Measurements from ENCODE around the gene ACTR5. TPM values are rescaled to one million over a fixed set of nuclear protein-coding genes. Genes with fewer than 3 reads are reported as not detected.

Gene ACTR5
- total and polyA plus RNA-seq, 2 of the 13 experiments (the other 11 are each of a cell fraction or from before 2014, with no cell fraction given) = 19.5 to 20.5 TPM

- TF ChIP-seq, protein P1, sequence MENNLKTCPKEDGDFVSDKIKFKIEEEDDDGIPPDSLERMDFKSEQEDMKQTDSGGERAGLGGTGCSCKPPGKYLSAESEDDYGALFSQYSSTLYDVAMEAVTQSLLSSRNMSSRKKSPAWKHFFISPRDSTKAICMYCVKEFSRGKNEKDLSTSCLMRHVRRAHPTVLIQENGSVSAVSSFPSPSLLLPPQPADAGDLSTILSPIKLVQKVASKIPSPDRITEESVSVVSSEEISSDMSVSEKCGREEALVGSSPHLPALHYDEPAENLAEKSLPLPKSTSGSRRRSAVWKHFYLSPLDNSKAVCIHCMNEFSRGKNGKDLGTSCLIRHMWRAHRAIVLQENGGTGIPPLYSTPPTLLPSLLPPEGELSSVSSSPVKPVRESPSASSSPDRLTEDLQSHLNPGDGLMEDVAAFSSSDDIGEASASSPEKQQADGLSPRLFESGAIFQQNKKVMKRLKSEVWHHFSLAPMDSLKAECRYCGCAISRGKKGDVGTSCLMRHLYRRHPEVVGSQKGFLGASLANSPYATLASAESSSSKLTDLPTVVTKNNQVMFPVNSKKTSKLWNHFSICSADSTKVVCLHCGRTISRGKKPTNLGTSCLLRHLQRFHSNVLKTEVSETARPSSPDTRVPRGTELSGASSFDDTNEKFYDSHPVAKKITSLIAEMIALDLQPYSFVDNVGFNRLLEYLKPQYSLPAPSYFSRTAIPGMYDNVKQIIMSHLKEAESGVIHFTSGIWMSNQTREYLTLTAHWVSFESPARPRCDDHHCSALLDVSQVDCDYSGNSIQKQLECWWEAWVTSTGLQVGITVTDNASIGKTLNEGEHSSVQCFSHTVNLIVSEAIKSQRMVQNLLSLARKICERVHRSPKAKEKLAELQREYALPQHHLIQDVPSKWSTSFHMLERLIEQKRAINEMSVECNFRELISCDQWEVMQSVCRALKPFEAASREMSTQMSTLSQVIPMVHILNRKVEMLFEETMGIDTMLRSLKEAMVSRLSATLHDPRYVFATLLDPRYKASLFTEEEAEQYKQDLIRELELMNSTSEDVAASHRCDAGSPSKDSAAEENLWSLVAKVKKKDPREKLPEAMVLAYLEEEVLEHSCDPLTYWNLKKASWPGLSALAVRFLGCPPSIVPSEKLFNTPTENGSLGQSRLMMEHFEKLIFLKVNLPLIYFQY (CRISPR knock-in tag; IDR thresholded peaks at IDR 0.05; ENCODE audit: borderline replicate concordance) = 0 out of 2 replicates have a peak, but pooled peaks have one; percentile 75
- TF ChIP-seq SIX4 (CRISPR knock-in tag; IDR thresholded peaks at IDR 0.05) = no peak
- TF ChIP-seq PAWR (CRISPR knock-in tag; IDR thresholded peaks at IDR 0.05; ENCODE audit: borderline replicate concordance) = no peak
- TF ChIP-seq SMAD3 (CRISPR knock-in tag; IDR thresholded peaks at IDR 0.05) = 0 out of 2 replicates have a peak, but pooled peaks have one; percentile 28
- TF ChIP-seq ZNF121 (CRISPR knock-in tag; IDR thresholded peaks at IDR 0.05) = no peak
- no peak for TF ChIP-seq POGZ (CRISPR knock-in tag; IDR thresholded peaks at IDR 0.05)
- TF ChIP-seq ZFP90 (CRISPR knock-in tag; IDR thresholded peaks at IDR 0.05; ENCODE audit: borderline replicate concordance) = peak; percentile 44; the same call in 1 of the 2 replicates
These were observed 17.1 kb upstream of the ACTR5 start (continued) for GRCh38 chr20:38730989-38731737.

DNA sequence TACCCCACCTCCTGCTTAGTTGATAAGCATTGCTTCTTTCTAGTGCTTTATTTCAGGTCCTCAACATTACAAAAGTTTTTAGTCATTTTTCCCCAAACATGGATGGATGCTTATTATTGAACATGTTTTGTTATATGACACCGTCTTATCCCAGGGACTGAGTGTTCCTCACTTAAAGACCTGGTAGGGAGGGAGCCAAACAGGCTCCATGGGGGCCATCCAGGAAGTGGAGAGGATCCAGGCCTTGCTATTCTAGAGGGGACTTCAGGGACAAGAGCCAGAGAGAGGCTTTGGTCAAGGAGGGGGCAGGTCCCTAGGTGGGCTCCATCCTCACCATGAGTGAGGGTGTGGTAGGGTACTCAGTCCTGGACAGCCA lies 16.5 kb upstream of the ACTR5 start:
- no peak for FAIRE-seq
- H3K9ac ChIP-seq (ENCODE audit: insufficient read depth, low read depth, low read length) = no peak overlapping the region
- H3K9me3 ChIP-seq (ENCODE audit: low read length) = no peaks in the 10 kb centered on the region
- no peaks in the 10 kb centered on the region for H3K79me2 ChIP-seq (ENCODE audit: insufficient read depth, low read length)
- H4K20me1 ChIP-seq (ENCODE audit: insufficient read depth, low read length) = peaks cover 3% of the 10 kb centered on the region; the same call in 1 of the 2 replicates
- ChIA-PET POLR2A (interaction anchor here (2.0 kb wide), 1 partner anchor 17 kb away, joined by 7 read pairs; the partner anchor contains the start of gene ACTR5), CTCF (ENCODE audit: low intra/inter-chr PET ratio, low total read pairs) (interaction anchor here (0.7 to 2.7 kb wide), 4 partner anchors 17 to 85 kb away, joined by 3 to 34 read pairs (median 14); partner anchors contain the start of gene ACTR5)
- 77% methylated on average over 1 of the region's 1 CpG for WGBS (ENCODE audit: low lambda C conversion rate)
- H2AFZ ChIP-seq (ENCODE audit: low read length) = no peak overlapping the region
- no peak overlapping the region for H3K27ac ChIP-seq (ENCODE audit: extremely low read length, insufficient read depth, low read length)
- no peaks in the 10 kb centered on the region for H3K36me3 ChIP-seq (replicated peaks in 1 of 2; ENCODE audit: control insufficient read depth in 1 of 2, insufficient read depth in 2 of 2, low read length in 2 of 2)
- intact Hi-C loops (cut with micrococcal nuclease; ENCODE audit: unreplicated experiment) = loop anchor here (1.0 to 2.0 kb wide), 3 partner anchors 17 to 82 kb away; partner anchors contain the start of gene ACTR5
- H3K4me3 ChIP-seq (replicated peaks in 1 of 3; ENCODE audit: insufficient read depth in 1 of 3, low read depth in 2 of 3, low read length in 3 of 3) = no peak overlapping the region
- DNase-seq (ENCODE audit: low spot score) = no peak
- no TSS peak for BruUV-seq (replicated peaks)
- H3K4me1 ChIP-seq (ENCODE audit: insufficient read depth, low read length) = peaks cover 15% of the 10 kb centered on the region
- H3K27me3 ChIP-seq (ENCODE audit: control insufficient read depth in 1 of 2, insufficient read depth in 2 of 2, low read length in 2 of 2) = peaks cover 31 to 78% of the 10 kb centered on the region in 2 experiments
- in situ Hi-C loops (cut with HindIII; ENCODE audit: extremely low pct_ligation_motif_present, low pct_unique_long_range_greater_than_20kb) = loop anchor here (5.0 to 25.0 kb wide), 2 partner anchors 84 to 294 kb away; partner anchors contain the start of gene SNHG17
- no peak overlapping the region; the same call in 1 of the 2 replicates for H3K4me2 ChIP-seq (ENCODE audit: low read depth, low read length)
- peak; percentile 3; the same call in 2 of the 3 replicates for ATAC-seq
- TF ChIP-seq POGK (CRISPR knock-in tag; conservative IDR thresholded peaks at IDR 0.05) (0 out of 2 replicates have a peak, but pooled peaks have one; percentile 1), ZNF839 (CRISPR knock-in tag; IDR thresholded peaks at IDR 0.05; ENCODE audit: borderline replicate concordance) (0 out of 2 replicates have a peak, but pooled peaks have one; percentile 34), NFKB2 (CRISPR knock-in tag; IDR thresholded peaks at IDR 0.05; ENCODE audit: borderline replicate concordance) (no peak)
- TF ChIP-seq, protein P2, sequence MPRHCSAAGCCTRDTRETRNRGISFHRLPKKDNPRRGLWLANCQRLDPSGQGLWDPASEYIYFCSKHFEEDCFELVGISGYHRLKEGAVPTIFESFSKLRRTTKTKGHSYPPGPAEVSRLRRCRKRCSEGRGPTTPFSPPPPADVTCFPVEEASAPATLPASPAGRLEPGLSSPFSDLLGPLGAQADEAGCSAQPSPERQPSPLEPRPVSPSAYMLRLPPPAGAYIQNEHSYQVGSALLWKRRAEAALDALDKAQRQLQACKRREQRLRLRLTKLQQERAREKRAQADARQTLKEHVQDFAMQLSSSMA (CRISPR knock-in tag; IDR thresholded peaks at IDR 0.05) = 0 out of 2 replicates have a peak, but pooled peaks have one; percentile 9
- TF ChIP-seq, protein P3, sequence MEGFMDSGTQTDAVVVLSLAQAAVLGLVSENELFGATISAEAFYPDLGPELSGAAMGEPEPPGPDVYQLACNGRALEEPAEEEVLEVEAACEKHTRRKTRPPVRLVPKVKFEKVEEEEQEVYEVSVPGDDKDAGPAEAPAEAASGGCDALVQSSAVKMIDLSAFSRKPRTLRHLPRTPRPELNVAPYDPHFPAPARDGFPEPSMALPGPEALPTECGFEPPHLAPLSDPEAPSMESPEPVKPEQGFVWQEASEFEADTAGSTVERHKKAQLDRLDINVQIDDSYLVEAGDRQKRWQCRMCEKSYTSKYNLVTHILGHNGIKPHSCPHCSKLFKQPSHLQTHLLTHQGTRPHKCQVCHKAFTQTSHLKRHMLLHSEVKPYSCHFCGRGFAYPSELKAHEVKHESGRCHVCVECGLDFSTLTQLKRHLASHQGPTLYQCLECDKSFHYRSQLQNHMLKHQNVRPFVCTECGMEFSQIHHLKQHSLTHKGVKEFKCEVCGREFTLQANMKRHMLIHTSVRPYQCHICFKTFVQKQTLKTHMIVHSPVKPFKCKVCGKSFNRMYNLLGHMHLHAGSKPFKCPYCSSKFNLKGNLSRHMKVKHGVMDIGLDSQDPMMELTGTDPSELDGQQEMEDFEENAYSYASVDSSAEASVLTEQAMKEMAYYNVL (CRISPR knock-in tag; IDR thresholded peaks at IDR 0.05; ENCODE audit: borderline replicate concordance) = peak; percentile 14
